Measurements from ENCODE around the gene VWF.

DNA sequence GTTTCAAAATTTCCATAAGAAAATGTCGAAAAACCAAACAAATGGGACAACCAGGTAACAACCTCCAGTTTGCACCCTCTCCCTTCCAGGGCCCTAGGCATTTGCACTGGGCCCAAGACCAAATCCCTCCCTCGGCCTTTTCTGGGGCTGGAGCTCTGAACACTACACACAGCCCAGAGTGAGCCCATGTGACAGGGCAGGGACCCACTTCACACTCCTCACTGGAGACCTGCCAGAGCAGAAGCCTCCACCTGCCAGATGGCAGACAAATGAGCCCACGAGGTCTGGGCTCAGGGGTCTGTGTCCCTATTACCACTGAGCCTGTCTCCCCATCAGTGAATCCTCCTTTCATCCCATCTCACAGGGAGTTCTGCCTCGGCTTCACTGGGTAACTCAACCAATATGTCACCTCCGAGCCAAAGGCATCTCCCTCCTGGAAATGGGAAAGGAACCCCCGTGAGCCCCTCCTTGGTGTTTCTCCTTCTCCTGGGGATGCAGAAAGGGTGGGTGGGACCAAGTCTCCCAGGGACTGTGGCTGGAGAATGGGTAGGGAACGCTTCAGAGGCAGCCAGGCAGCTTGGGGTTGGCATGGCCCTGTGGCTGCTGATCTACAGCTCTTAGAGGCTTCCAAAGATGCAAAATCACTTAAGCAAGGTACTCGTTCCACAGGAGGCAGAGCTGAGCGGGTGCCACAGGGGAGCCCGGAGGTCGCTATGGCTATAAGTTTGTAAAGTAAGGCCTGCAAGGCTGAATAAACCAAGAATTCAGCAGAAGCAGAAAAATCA is 10.6 kb downstream of the VWF start:
- no peak for TF ChIP-seq EZH2 (IDR thresholded peaks at IDR 0.05)
- TF ChIP-seq POLR2AphosphoS5 (IDR thresholded peaks at IDR 0.05; ENCODE audit: borderline replicate concordance, low read depth, low read length): no peak
- no peak for TF ChIP-seq FOXP2 (optimal IDR thresholded peaks at IDR 0.05; ENCODE audit: control extremely low read depth, extremely low read length, insufficient read depth)
